ENCODE measurements around the gene CNPY1. TPM values are rescaled to one million over a fixed set of nuclear protein-coding genes. Genes with fewer than 3 reads are reported as not detected.

CNPY1 gene
- total RNA-seq, 4 donors from 2014 or later = not detected

DNA sequence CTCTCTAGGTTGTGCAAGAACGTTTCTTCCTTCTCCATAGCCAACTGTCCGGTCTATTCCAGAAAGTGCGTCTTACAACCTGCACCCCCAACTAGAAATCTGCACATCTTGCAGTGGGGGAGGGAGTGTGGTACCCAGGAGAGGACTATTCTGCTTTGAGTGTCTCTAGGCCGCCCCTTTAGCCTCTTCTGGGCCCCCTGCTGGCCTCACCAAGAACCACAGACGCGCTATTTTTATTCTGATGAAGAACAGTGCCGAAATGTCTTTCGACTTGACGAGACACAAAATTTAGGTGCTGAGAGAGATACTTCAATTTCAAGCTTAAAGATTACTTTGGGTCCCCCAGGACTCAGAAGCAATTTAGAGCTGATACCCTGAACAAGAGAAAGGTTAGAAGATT, 1.0 kb downstream of the CNPY1 start:
- Histone ChIP-seq H3K27me3 (peaks cover 3% of the 10 kb centered on the region), H3K4me1 (no peaks in the 10 kb centered on the region), H3K9me3 (no peaks in the 10 kb centered on the region), H3K36me3 (no peaks in the 10 kb centered on the region), H3K27ac (no peak overlapping the region), H3K4me3 (no peak overlapping the region)
- in situ Hi-C loops (cut with MboI; ENCODE audit: low pct_ligation_motif_present in 1 of 4, low pct_unique_long_range_greater_than_20kb in 1 of 4, low sequenced_read_pairs in 3 of 4) (no loop called here), intact Hi-C loops (cut with DNase I; ENCODE audit: low total_unique reads) (no loop called here)
- no peak for DNase-seq
- TF ChIP-seq POLR2AphosphoS5 (IDR thresholded peaks at IDR 0.05) = no peak
- WGBS, 2 donors (ENCODE audit: low coverage in 1 of 2) = 81 to 87% methylated on average over 4 to 9 of the region's 9 CpGs

DNA sequence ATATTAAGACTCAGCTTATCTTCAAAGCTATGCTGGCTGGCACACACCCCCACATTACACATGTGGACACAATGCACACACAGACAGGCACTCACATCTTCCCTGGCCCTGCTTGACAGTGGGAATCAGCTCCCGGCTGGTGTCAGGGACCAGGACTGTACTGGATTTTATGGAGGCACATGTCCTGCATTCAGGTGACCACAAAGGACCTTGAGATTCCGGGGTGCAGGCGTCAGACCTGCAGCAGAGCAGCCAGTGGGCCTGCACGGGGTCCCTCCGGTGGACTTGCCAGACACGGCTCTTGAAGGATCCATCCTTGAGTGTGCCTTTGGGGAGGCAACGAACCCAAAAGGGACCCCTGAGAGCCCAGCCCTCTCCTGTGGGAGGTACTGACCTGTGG, 1.9 kb downstream of the CNPY1 start:
- H3K4me3 ChIP-seq = no peak overlapping the region
- 74% methylated on average over 5 of the region's 7 CpGs; no CpG with 5 or more reads in 1 of the 2 donors for WGBS, 2 donors (ENCODE audit: low coverage in 1 of 2)
- no peak overlapping the region for H3K27ac ChIP-seq
- H3K9me3 ChIP-seq = no peaks in the 10 kb centered on the region
- no peaks in the 10 kb centered on the region for H3K36me3 ChIP-seq
- in situ Hi-C loops (cut with MboI; ENCODE audit: low pct_ligation_motif_present in 1 of 4, low pct_unique_long_range_greater_than_20kb in 1 of 4, low sequenced_read_pairs in 3 of 4) (no loop called here), intact Hi-C loops (cut with DNase I; ENCODE audit: low total_unique reads) (no loop called here)
- TF ChIP-seq EP300 (IDR thresholded peaks at IDR 0.05; ENCODE audit: low read depth) (no peak), POLR2AphosphoS5 (IDR thresholded peaks at IDR 0.05) (no peak), CTCF (IDR thresholded peaks at IDR 0.05) (no peak), POLR2A (IDR thresholded peaks at IDR 0.05) (no peak)
- no peaks in the 10 kb centered on the region for H3K4me1 ChIP-seq
- peaks cover 6% of the 10 kb centered on the region for H3K27me3 ChIP-seq
- no peak for DNase-seq

GRCh38 chr7:155543926-155544325, 2.4 kb downstream of the CNPY1 start:
- Histone ChIP-seq H3K27me3 (peaks cover 11% of the 10 kb centered on the region), H3K4me3 (no peak overlapping the region), H3K9me3 (no peaks in the 10 kb centered on the region), H3K36me3 (no peaks in the 10 kb centered on the region), H3K27ac (no peak overlapping the region), H3K4me1 (no peaks in the 10 kb centered on the region)
- 72 to 84% methylated on average over 2 to 9 of the region's 9 CpGs for WGBS, 2 donors (ENCODE audit: low coverage in 1 of 2)
- in situ Hi-C loops (cut with MboI; ENCODE audit: low pct_ligation_motif_present in 1 of 4, low pct_unique_long_range_greater_than_20kb in 1 of 4, low sequenced_read_pairs in 3 of 4) (no loop called here), intact Hi-C loops (cut with DNase I; ENCODE audit: low total_unique reads) (no loop called here)
- no peak for TF ChIP-seq EP300 (IDR thresholded peaks at IDR 0.05; ENCODE audit: low read depth)
- TF ChIP-seq POLR2AphosphoS5 (IDR thresholded peaks at IDR 0.05) = no peak
- no peak for TF ChIP-seq CTCF (IDR thresholded peaks at IDR 0.05)
- TF ChIP-seq POLR2A (IDR thresholded peaks at IDR 0.05) = no peak
- no peak for DNase-seq

DNA sequence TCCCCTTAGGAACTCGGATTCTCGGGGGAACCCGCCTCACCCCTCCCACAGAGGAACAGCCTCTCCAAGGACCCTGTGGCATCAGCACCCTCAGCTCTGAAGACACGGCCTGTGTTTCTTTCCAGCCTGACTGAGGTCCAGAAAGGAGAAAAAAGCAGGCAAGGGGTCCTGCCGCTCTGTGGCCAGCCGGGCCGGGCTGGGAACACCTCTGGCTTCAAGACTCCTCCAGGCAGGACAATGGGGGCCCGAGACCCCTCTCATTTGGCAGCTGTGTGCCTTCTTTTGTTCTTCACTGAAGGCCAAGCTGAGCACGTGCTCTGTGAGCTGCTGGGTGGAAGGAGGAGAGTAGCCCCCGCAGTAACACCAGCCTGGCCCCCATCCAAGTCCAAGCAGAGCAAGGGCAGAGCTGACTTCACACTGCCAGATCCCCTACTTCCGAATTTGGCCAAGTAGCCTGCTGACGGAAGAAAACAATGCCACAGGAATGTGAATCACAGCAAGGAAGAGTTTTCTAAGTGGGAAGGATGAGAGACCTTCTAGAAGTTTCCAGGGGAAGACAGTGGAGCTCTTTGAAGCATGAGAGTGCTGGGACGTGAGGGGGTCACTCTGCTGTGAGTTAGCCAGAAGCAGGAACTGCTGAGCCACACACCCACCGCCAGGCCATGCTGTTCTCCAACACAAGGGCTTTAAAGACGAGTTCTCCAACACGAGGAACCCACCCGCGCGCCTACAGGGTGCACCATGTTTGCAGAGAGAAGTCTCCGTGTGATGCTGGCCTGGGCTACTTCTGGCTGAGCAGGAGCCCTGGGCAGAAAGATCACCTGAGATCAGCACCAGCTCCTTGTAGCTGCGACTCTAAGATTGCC, 3.1 kb downstream of the CNPY1 start:
- in situ Hi-C loops (cut with MboI; ENCODE audit: low pct_ligation_motif_present in 1 of 4, low pct_unique_long_range_greater_than_20kb in 1 of 4, low sequenced_read_pairs in 3 of 4) = no loop called here
- Histone ChIP-seq H3K9me3 (no peaks in the 10 kb centered on the region), H3K4me3 (no peak overlapping the region), H3K36me3 (no peaks in the 10 kb centered on the region), H3K27me3 (peaks cover 18% of the 10 kb centered on the region), H3K4me1 (no peaks in the 10 kb centered on the region), H3K27ac (no peak overlapping the region)
- TF ChIP-seq CTCF (IDR thresholded peaks at IDR 0.05) (no peak), POLR2A (IDR thresholded peaks at IDR 0.05) (no peak), POLR2AphosphoS5 (IDR thresholded peaks at IDR 0.05) (no peak), EP300 (IDR thresholded peaks at IDR 0.05; ENCODE audit: low read depth) (no peak)
- no peak for DNase-seq
- intact Hi-C loops (cut with DNase I; ENCODE audit: low total_unique reads) = no loop called here
- 37 to 76% methylated on average over 2 to 20 of the region's 21 CpGs for WGBS, 2 donors (ENCODE audit: low coverage in 1 of 2)
